Natural killer cell (primary cell): ENCODE results near the gene FAM89B. TPM values are rescaled to one million over a fixed set of nuclear protein-coding genes. Genes with fewer than 3 reads are reported as not detected.
A peak's percentile ranks its signal among the peaks of the same experiment; 100 is the strongest.

Source experiments
- ATAC-seq, 3 donors: fragments of 150-1000 bp in 2 of 3; fragments of 200-7000 bp in 1 of 3; cut with Tn5 transposase; 1 replicate in 1 of 3; 2 replicates in 2 of 3; pipeline ENCODE4 v1.10.0; 2021; ENCODE audit warnings: mild to moderate bottlenecking in 2 of 3, moderate library complexity in 2 of 3
- DNase-seq, 2 donors: peaks; one replicate each; pipeline versions ENCODE4 v3.0.0 to v3.0.0-alpha.2; 2013 to 2021; ENCODE audit warnings: mixed read lengths in 1 of 2
- H3K27ac ChIP-seq: one replicate; pipeline ENCODE4 v1.5.1; 2013; ENCODE audit warnings: mild to moderate bottlenecking, low read length
- H3K27me3 ChIP-seq: one replicate; pipeline ENCODE4 v1.6.1; 2013; ENCODE audit warnings: low read length; ENCODE audit not compliant: control insufficient read depth, insufficient read depth
- H3K36me3 ChIP-seq: one replicate; pipeline ENCODE4 v1.6.1; 2013; ENCODE audit warnings: low read length; ENCODE audit not compliant: control insufficient read depth, insufficient read depth
- H3K4me1 ChIP-seq: one replicate; pipeline ENCODE4 v1.6.1; 2013; ENCODE audit warnings: low read length; ENCODE audit not compliant: control insufficient read depth, insufficient read depth
- H3K4me3 ChIP-seq: one replicate; pipeline ENCODE4 v1.5.1; 2013; ENCODE audit warnings: low read length
- H3K9me3 ChIP-seq: one replicate; pipeline ENCODE4 v1.6.1; 2013; ENCODE audit warnings: low read length; ENCODE audit not compliant: control insufficient read depth, insufficient read depth
- H3K27ac Mint-ChIP-seq, 2 donors: one replicate each; pipeline ENCODE4 v1.8.0; 2022; ENCODE audit warnings: mild to moderate bottlenecking in 2 of 2, mixed read lengths in 2 of 2, moderate library complexity in 1 of 2
- H3K27me3 Mint-ChIP-seq, 2 donors: one replicate each; pipeline ENCODE4 v1.8.0; 2022; ENCODE audit warnings: low read depth in 2 of 2, mixed read lengths in 2 of 2
- H3K36me3 Mint-ChIP-seq: one replicate; pipeline ENCODE4 v1.8.0; 2022; ENCODE audit warnings: mixed read lengths
- H3K4me1 Mint-ChIP-seq, 2 donors: one replicate each; pipeline ENCODE4 v1.8.0; 2022; ENCODE audit warnings: mixed read lengths in 2 of 2
- H3K4me3 Mint-ChIP-seq: one replicate; pipeline ENCODE4 v1.8.0; 2022; ENCODE audit warnings: mild to moderate bottlenecking, moderate library complexity, mixed read lengths
- H3K9me3 Mint-ChIP-seq, 2 donors: one replicate each; pipeline ENCODE4 v1.8.0; 2022; ENCODE audit warnings: mixed read lengths in 2 of 2
- CTCF ChIP-seq: fragments of 200-600 bp; IDR thresholded peaks from one replicate; pipeline ENCODE4 v1.8.0; 2022; ENCODE audit warnings: antibody characterized with exemption
- WGBS: methylation state at CpG from one replicate; pipeline ENCODE4 v1.1.7; 2013; ENCODE audit warnings: missing lambda C conversion rate; ENCODE audit not compliant: insufficient coverage; 5-methylcytosine and 5-hydroxymethylcytosine counted together
- intact Hi-C: fragments of 100-400 bp; cut with micrococcal nuclease; formaldehyde crosslinking; loops from one replicate; pipeline ENCODE4 v1.14.2; 2022
- total RNA-seq, 4 donors: library from RNA; stranded (reverse); fragments of 120-200 nt in 1 of 4; gene quantifications; one replicate each; pipeline versions ENCODE4 v1.2.3 to v1.2.4, GENCODE V29; 2013 to 2022

FAM89B gene
- total RNA-seq, 3 donors from 2014 or later (not counting 1 experiment from before 2014, with no cell fraction given): 41.4 to 52.4 (median 44.6) TPM

GRCh38 chr11:65541093-65541982, 31.0 kb upstream of the FAM89B start:
- ATAC-seq (no peak), DNase-seq (peak in 1 of 2 donors; percentile 25)
- peaks cover 23% of the 10 kb centered on the region for H3K36me3 ChIP-seq
- H3K4me1 Mint-ChIP-seq: peaks cover 16 to 47% of the 10 kb centered on the region in 2 donors
- peak overlapping the region; percentile 39 to 76 for H3K27ac Mint-ChIP-seq
- no peaks in the 10 kb centered on the region for H3K27me3 ChIP-seq
- peak overlapping the region; percentile 88 for H3K4me3 Mint-ChIP-seq
- intact Hi-C loops: loop anchor here (2.0 to 10.0 kb wide), 2 partner anchors 73 to 443 kb away; partner anchors contain the start of genes MAP3K11 and PCNX3
- H3K27ac ChIP-seq: peak overlapping the region; percentile 70
- peak overlapping the region; percentile 71 for H3K4me3 ChIP-seq
- no peaks in the 10 kb centered on the region for H3K9me3 Mint-ChIP-seq
- 48% methylated on average over 18 of the region's 18 CpGs for WGBS
- peaks cover 24% of the 10 kb centered on the region for H3K4me1 ChIP-seq
- H3K9me3 ChIP-seq: no peaks in the 10 kb centered on the region
- H3K27me3 Mint-ChIP-seq: no peaks in the 10 kb centered on the region
- H3K36me3 Mint-ChIP-seq: no peaks in the 10 kb centered on the region
- no peak for TF ChIP-seq CTCF

DNA sequence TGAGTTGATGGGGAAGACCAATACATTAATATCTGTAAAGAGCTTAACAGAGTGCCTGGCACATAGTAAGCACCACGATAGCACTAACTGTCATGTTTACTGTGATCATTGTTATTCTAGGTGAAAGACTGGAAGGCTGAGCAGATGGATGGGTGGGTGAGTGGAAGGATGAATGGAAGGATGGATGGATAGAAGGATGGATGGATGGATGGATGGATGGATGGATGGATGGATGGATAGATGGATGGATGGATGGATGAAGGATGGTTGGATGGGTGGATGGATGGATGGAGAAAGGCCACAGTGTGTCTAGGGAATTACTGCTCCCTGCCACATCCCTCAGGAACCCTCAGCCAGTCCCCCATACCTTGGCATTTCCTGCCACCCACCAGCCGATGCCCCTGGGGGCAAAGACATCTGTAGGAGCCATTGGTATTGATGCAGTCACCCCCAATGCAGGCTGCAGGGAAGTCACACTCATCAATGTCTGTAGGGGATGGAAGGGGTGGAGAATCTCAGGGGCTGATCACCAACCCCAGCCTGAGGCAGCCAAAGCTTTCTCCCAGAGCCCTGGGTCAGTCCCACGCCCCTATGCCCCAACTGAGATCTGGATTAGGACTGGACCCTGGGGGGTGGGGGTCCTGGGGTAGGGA, 29.5 kb upstream of the FAM89B start:
- WGBS: 95% methylated on average over 3 of the region's 3 CpGs
- Histone ChIP-seq H3K4me1 (peaks cover 37% of the 10 kb centered on the region), H3K27me3 (no peaks in the 10 kb centered on the region), H3K27ac (no peak overlapping the region), H3K4me3 (no peak overlapping the region), H3K36me3 (peaks cover 13% of the 10 kb centered on the region), H3K9me3 (no peaks in the 10 kb centered on the region)
- H3K4me3 Mint-ChIP-seq: no peak overlapping the region
- no peaks in the 10 kb centered on the region for H3K9me3 Mint-ChIP-seq
- no peaks in the 10 kb centered on the region for H3K27me3 Mint-ChIP-seq
- H3K4me1 Mint-ChIP-seq: peaks cover 17 to 50% of the 10 kb centered on the region in 2 donors
- no peaks in the 10 kb centered on the region for H3K36me3 Mint-ChIP-seq
- intact Hi-C loops: loop anchor here (10.0 kb wide), 1 partner anchor 442 kb away; no protein-coding TSS in a partner anchor
- ATAC-seq (no peak), DNase-seq (no peak)
- peak overlapping the region; percentile 39 to 76 for H3K27ac Mint-ChIP-seq
- no peak for TF ChIP-seq CTCF

- Mint-ChIP-seq H3K36me3 (no peaks in the 10 kb centered on the region), H3K4me1 (peaks cover 23 to 55% of the 10 kb centered on the region in 2 donors), H3K27me3 (no peaks in the 10 kb centered on the region), H3K27ac (peak overlapping the region; percentile 77 to 87), H3K4me3 (peak overlapping the region; percentile 81), H3K9me3 (no peaks in the 10 kb centered on the region)
- H3K27me3 ChIP-seq: no peaks in the 10 kb centered on the region
- H3K27ac ChIP-seq: peak overlapping the region; percentile 69
- ATAC-seq (no peak), DNase-seq (no peak)
- no peak overlapping the region for H3K4me3 ChIP-seq
- intact Hi-C loops: loop anchor here (1.0 to 10.0 kb wide), 2 partner anchors 24 to 439 kb away; partner anchors contain the start of gene ZNRD2
- H3K9me3 ChIP-seq: no peaks in the 10 kb centered on the region
- 43% methylated on average over 4 of the region's 4 CpGs for WGBS
- H3K36me3 ChIP-seq: peaks cover 7% of the 10 kb centered on the region
- TF ChIP-seq CTCF: no peak
- H3K4me1 ChIP-seq: peaks cover 42% of the 10 kb centered on the region
These were observed 26.5 kb upstream of the FAM89B start for GRCh38 chr11:65545853-65546216.
